AG04450 (cell line): ENCODE measurements around the gene FAM161A. TPM values are rescaled to one million over a fixed set of nuclear protein-coding genes. Genes with fewer than 3 reads are reported as not detected.
A peak's percentile ranks its signal among the peaks of the same experiment; 100 is the strongest.
"Not testable (repeated sequence)": the region's sequence is repeated elsewhere in the genome, so short reads cannot be mapped to it uniquely, and the experiment has no call there.

Experiments
- CTCF ChIA-PET: fragments of 300-600, 350-600 bp; formaldehyde crosslinking; extraction: SDS; loops from one replicate; lab custom pipeline; 2022; ENCODE audit warnings: antibody characterized with exemption, inconsistent platforms; lab: Charles Lee
- POLR2A ChIA-PET: fragments of 350-600 bp; formaldehyde crosslinking; extraction: SDS; loops from one replicate; lab custom pipeline; 2021; ENCODE audit warnings: antibody characterized with exemption, inconsistent platforms; lab: Yijun Ruan, JAX
- DNase-seq: peaks from one replicate; pipeline ENCODE4 v3.0.0-alpha.2; 2011; ENCODE audit warnings: low read depth, low spot score
- H3K27ac ChIP-seq: one replicate; pipeline ENCODE4 v1.5.1; 2012; ENCODE audit warnings: low read depth, low read length, control low read depth
- H3K27me3 ChIP-seq: one replicate; pipeline ENCODE4 v1.6.0; 2012; ENCODE audit warnings: low read length; ENCODE audit not compliant: control insufficient read depth, insufficient read depth
- H3K4me3 ChIP-seq: 2 replicates; pipeline ENCODE4 v1.5.1; 2011; ENCODE audit warnings: mild to moderate bottlenecking, low read depth, low read length, control low read depth
- H3K9me3 ChIP-seq: 2 replicates; pipeline ENCODE4 v1.5.1; 2012; ENCODE audit warnings: low read length; ENCODE audit not compliant: control insufficient read depth, insufficient read depth
- CTCF ChIP-seq: IDR thresholded peaks from 2 replicates; pipeline ENCODE4 v1.5.1; 2011; ENCODE audit warnings: low read depth, low read length, control low read depth, inconsistent platforms
- polyA plus RNA-seq: library from polyadenylated mRNA; depleted of rRNA; stranded (reverse); fragments of >200 nt; gene quantifications from 2 replicates; pipeline ENCODE4 v1.2.3, GENCODE V29; 2011

The FAM161A gene
- polyA plus RNA-seq, 1 experiment, result 1.1 TPM

DNA sequence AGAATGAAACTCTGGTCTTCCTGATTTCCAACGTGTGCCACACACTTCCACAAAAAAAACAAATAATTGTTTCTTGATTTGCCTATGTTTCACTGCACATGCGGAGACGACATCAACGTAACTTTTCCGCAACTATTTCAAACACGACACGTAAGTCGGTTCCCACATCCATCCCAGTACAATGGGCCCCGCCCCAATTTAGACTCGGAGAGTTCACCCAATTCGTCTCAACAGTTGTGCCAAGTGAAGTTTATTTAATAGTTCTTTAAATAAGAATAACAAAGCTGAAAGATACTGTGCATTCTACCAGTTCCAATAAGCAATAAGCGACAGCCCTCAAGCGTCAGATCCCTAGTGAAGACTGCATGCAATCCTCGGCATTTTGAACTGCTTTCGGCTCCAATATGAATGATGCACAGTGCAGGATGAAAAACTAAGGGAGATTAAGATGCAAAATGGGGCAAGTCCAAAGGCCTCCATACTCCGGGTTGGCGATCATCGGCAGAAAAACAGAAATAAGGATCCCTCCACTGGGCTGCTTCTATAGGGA lies 33.9 kb upstream of the FAM161A start:
- no peak for DNase-seq

DNA sequence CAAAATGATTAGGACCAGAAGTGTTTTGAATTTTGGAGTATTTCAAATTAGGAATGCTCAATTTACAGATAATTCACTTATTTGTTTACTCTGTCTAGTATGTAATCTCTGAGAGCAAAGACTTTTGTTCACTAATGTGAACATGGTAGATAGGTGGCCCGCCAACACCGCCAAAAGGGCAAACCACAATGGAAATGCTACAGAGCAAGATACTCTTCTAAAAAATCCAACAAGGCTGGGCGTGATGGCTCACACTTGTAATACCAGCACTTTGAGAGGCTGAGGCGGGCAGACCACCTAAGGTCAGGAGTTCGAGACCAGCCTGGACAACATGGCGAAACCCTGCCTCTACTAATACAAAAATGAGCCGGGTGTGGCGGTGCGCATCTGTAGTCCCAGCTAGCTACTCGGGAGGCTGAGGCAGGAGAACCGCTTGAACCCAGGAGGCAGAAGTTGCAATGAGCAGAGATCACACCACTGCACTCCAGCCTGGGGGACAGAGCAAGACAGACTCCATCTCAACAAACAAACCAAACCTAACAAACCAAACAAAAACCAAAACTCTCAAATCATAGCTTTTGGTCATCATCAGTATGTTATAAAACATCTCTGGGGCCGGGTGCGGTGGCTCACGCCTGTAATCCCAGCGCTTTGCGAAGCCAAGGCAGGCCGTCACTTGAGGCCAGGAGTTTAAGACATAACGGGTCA lies 32.2 kb upstream of the FAM161A start:
- Histone ChIP-seq H3K27me3 (no peaks in the 10 kb centered on the region), H3K4me3 (peak overlapping the region; percentile 95), H3K27ac (no peak overlapping the region), H3K9me3 (no peaks in the 10 kb centered on the region; the same call in 1 of the 2 replicates)
- DNase-seq, result no peak
- no peak for TF ChIP-seq CTCF
- POLR2A ChIA-PET, result no interaction called here
- CTCF ChIA-PET, result interaction anchor here (1.1 kb wide), 1 partner anchor 13 kb away, joined by 3 read pairs; no protein-coding TSS in a partner anchor

More for the DNA sequence above, 33.9 kb upstream of the FAM161A start:
- H3K27ac ChIP-seq, result peak overlapping the region; percentile 98
- H3K9me3 ChIP-seq, result no peaks in the 10 kb centered on the region; the same call in 1 of the 2 replicates
- no peak for TF ChIP-seq CTCF
- ChIA-PET CTCF (interaction anchor here (0.9 kb wide), 1 partner anchor 752 kb away, joined by 3 read pairs; no protein-coding TSS in a partner anchor), POLR2A (no interaction called here)
- H3K4me3 ChIP-seq, result peak overlapping the region; percentile 95
- H3K27me3 ChIP-seq, result no peaks in the 10 kb centered on the region

DNA sequence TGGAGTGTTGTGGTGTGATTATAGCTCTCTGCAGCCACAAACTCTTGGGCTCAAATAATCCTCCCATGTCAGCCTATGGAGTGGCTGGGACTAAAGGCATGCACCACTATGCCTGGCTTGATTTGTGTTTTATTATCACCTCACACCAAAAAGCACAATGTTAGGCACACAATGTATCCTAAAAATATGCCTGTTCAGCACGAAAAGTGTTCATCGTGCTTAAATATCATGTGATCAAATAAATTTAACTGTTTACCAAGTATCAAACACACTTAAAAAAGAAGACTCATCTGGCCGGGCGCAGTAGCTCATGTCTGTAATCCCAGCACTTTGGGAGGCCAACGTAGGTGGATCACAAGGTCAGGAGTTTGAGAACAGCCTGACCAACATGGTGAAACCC lies 29.0 kb upstream of the FAM161A start:
- Histone ChIP-seq H3K4me3 (no peak overlapping the region), H3K27ac (no peak overlapping the region), H3K9me3 (no peaks in the 10 kb centered on the region), H3K27me3 (no peaks in the 10 kb centered on the region)
- ChIA-PET POLR2A (interaction anchor here (1.1 kb wide), 1 partner anchor 758 kb away, joined by 3 read pairs; no protein-coding TSS in a partner anchor), CTCF (no interaction called here)
- TF ChIP-seq CTCF, result no peak
- DNase-seq, result no peak

DNA sequence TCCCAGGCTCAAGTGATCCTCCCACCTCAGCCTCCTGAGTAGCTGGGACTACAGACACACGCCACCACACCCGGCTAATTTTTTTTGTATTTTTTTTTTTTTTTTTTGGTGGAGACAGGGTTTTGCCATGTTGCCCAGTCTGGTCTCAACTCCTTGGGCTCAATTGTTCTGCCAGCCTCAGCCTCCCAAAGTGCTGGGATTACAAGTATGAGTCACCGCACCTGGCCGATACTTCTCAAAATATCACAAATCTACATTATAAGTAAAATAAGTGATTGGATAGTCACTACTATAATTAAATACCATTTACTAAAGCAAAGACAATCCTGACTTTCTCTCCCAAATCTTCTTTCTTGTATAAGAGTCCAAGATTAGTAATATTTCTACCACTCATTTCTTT lies 25.5 kb upstream of the FAM161A start:
- H3K4me3 ChIP-seq, H3K27ac ChIP-seq, H3K9me3 ChIP-seq, DNase-seq, POLR2A ChIA-PET, H3K27me3 ChIP-seq: not testable (repeated sequence)
- CTCF ChIA-PET, result interaction anchor here (0.6 kb wide), 1 partner anchor 320 kb away, joined by 4 read pairs; no protein-coding TSS in a partner anchor

DNA sequence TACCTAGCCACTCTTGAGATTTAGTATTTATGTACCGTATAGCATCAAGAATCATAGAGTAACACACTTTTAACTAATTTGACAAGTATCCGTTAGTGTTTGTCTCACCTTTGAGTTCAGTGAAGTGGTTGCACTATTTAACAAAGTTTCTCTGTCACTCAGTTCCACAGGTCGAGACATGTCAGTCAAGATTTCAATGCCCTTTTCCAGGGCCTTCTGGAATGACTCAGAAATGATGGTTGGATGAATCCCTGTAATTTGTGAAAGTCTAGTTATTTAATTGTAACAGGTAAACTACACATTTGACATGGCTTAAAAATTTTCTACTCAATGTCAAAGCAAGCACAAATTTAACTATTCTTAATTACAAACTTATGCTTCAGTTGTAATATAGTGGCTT lies 24.9 kb upstream of the FAM161A start:
- ChIA-PET CTCF (no interaction called here), POLR2A (no interaction called here)
- Histone ChIP-seq H3K9me3 (no peaks in the 10 kb centered on the region), H3K4me3 (no peak overlapping the region), H3K27me3 (no peaks in the 10 kb centered on the region), H3K27ac (no peak overlapping the region)
- DNase-seq, result no peak
- TF ChIP-seq CTCF, result no peak
